Ishikawa (cell line): ENCODE data around the gene TNFRSF1A.

ENCODE experiments used
- CEBPB ChIP-seq: IDR thresholded peaks from 2 replicates; pipeline ENCODE4 v1.6.1; 2012
- CREB1 ChIP-seq: IDR thresholded peaks from 2 replicates; pipeline ENCODE4 v1.6.1; 2012; ENCODE audit warnings: low read depth
- EGR1 ChIP-seq: IDR thresholded peaks from 2 replicates; pipeline ENCODE4 v1.6.1; 2012
- EP300 ChIP-seq: IDR thresholded peaks from 2 replicates; pipeline ENCODE4 v1.6.1; 2012; ENCODE audit warnings: borderline replicate concordance
- FOXM1 ChIP-seq: IDR thresholded peaks from 2 replicates; pipeline ENCODE4 v1.6.1; 2012; ENCODE audit warnings: low read depth, borderline replicate concordance
- NFIC ChIP-seq: IDR thresholded peaks from 2 replicates; pipeline ENCODE4 v1.6.1; 2012
- RAD21 ChIP-seq: IDR thresholded peaks from 2 replicates; pipeline ENCODE4 v1.6.1; 2012; ENCODE audit warnings: low read depth
- TAF1 ChIP-seq: IDR thresholded peaks from 2 replicates; pipeline ENCODE4 v1.6.1; 2012; ENCODE audit warnings: low read depth, mild to moderate bottlenecking
- TCF12 ChIP-seq: IDR thresholded peaks from 2 replicates; pipeline ENCODE4 v1.6.1; 2012; ENCODE audit warnings: low read depth
- TEAD4 ChIP-seq: IDR thresholded peaks from 2 replicates; pipeline ENCODE4 v1.6.1; 2012
- USF1 ChIP-seq: IDR thresholded peaks from 2 replicates; pipeline ENCODE4 v1.6.1; 2012
- YY1 ChIP-seq: IDR thresholded peaks from 2 replicates; pipeline ENCODE4 v1.6.1; 2012; ENCODE audit warnings: low read depth
- ZBTB7A ChIP-seq: IDR thresholded peaks from 2 replicates; pipeline ENCODE4 v1.6.1; 2012; ENCODE audit warnings: low read depth
- TF ChIP-seq, protein P1 (sequence below): IDR thresholded peaks from 2 replicates; pipeline ENCODE4 v1.6.1; 2012; ENCODE audit warnings: low read depth, mild to moderate bottlenecking
- TF ChIP-seq, protein P2 (sequence below): IDR thresholded peaks from 2 replicates; pipeline ENCODE4 v1.6.1; 2012

TNFRSF1A gene

GRCh38 chr12:6347367-6348338 is 5.8 kb upstream of the TNFRSF1A start:
- TF ChIP-seq USF1 (no peak), TCF12 (no peak), RAD21 (no peak), EGR1 (no peak), EP300 (no peak), TAF1 (no peak), TEAD4 (no peak), CREB1 (no peak), CEBPB (no peak), FOXM1 (no peak)
- TF ChIP-seq, protein P1, sequence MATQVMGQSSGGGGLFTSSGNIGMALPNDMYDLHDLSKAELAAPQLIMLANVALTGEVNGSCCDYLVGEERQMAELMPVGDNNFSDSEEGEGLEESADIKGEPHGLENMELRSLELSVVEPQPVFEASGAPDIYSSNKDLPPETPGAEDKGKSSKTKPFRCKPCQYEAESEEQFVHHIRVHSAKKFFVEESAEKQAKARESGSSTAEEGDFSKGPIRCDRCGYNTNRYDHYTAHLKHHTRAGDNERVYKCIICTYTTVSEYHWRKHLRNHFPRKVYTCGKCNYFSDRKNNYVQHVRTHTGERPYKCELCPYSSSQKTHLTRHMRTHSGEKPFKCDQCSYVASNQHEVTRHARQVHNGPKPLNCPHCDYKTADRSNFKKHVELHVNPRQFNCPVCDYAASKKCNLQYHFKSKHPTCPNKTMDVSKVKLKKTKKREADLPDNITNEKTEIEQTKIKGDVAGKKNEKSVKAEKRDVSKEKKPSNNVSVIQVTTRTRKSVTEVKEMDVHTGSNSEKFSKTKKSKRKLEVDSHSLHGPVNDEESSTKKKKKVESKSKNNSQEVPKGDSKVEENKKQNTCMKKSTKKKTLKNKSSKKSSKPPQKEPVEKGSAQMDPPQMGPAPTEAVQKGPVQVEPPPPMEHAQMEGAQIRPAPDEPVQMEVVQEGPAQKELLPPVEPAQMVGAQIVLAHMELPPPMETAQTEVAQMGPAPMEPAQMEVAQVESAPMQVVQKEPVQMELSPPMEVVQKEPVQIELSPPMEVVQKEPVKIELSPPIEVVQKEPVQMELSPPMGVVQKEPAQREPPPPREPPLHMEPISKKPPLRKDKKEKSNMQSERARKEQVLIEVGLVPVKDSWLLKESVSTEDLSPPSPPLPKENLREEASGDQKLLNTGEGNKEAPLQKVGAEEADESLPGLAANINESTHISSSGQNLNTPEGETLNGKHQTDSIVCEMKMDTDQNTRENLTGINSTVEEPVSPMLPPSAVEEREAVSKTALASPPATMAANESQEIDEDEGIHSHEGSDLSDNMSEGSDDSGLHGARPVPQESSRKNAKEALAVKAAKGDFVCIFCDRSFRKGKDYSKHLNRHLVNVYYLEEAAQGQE, result no peak
- TF ChIP-seq, protein P2, sequence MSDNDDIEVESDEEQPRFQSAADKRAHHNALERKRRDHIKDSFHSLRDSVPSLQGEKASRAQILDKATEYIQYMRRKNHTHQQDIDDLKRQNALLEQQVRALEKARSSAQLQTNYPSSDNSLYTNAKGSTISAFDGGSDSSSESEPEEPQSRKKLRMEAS, result no peak

- TF ChIP-seq TAF1 (no peak), TEAD4 (no peak), TCF12 (no peak), YY1 (no peak), FOXM1 (no peak), EP300 (no peak), CREB1 (no peak), EGR1 (no peak), CEBPB (no peak), ZBTB7A (no peak), USF1 (no peak), NFIC (no peak), RAD21 (no peak)
- TF ChIP-seq, protein P1, result no peak
- TF ChIP-seq, protein P2, result no peak
Measured at GRCh38 chr12:6346942-6347341, 5.1 kb upstream of the TNFRSF1A start.

DNA sequence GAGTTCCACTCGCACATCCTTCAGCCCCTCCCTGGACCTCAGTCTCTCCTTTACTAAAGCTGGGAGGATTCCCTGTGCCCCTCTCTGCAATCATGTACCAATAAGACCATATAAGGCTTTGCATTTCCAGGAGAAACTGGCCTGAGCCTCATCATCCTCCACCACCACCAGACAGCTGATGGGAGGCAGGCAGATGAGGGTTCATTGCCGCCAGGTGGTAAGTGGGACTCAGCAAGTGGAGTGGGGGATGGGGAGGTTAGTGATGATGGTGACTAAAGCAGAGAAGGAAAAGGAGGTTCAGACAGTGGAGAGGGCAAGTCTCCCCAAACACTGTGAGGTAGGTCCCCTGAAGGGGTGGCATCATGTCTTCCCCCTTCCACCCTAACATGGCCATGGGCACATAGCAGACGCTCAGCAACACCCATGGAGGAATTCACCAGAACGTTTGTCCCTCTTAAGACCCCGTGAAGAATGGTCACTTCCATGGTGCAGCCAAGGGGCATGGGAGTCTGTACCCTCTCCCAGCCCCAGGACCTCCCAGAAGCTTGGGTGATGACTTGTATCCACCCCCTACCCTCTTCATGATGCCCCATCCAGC is 4.5 kb upstream of the TNFRSF1A start:
- no peak for TF ChIP-seq CEBPB
- no peak for TF ChIP-seq EGR1
- TF ChIP-seq CREB1, result no peak
- no peak for TF ChIP-seq TEAD4
- TF ChIP-seq NFIC, result no peak
- no peak for TF ChIP-seq RAD21
- TF ChIP-seq EP300, result no peak

DNA sequence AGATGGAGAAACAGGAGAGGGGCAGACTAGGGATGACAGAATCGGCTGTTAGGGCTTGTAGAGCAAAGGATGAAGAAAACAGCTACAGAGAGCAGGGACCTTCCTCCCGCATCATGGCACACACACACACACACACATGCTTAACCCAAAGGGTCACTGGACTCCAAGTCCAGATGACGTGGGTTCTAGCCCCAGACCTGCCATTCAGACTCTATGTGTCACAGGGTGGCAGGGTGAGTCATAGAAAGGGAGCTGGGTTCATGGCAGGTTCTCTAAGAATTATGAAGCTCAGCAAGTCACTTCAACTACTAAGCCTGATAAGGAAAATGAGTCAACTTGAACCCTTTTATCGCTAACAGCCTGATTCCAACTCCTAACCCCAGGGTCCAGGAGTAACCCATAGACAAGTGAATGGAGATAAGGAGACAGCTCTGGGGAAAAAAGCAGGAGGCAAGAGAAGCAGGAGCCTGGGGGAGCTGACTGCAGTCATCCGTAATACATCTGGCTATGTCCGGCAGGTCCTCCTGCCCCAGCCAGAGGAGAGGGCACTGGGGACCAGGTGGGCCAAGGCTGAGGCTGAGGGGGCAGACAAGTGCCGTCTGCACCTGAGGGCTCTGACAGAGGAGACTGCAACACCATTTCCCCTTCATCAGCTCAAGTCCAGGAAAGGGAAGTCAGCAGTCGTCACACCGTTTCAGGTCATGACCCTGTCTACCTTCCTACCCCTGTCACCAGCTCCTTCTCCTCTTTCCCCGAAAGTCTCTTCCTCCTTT is 3.6 kb upstream of the TNFRSF1A start:
- TF ChIP-seq USF1 (no peak), FOXM1 (no peak), YY1 (no peak)

GRCh38 chr12:6343518-6343917 is 1.6 kb upstream of the TNFRSF1A start:
- TF ChIP-seq NFIC (no peak), FOXM1 (no peak), RAD21 (no peak), ZBTB7A (no peak), YY1 (no peak), CREB1 (no peak), TEAD4 (no peak), USF1 (no peak), EGR1 (no peak), TAF1 (no peak), EP300 (no peak), TCF12 (no peak), CEBPB (no peak)
- TF ChIP-seq, protein P1, result no peak
- TF ChIP-seq, protein P2, result no peak
